ENCODE data around the gene CLCN5. TPM values are rescaled to one million over a fixed set of nuclear protein-coding genes. Genes with fewer than 3 reads are reported as not detected.

The CLCN5 gene
- total RNA-seq, 1 experiment from 2014 or later = 10.7 TPM

DNA sequence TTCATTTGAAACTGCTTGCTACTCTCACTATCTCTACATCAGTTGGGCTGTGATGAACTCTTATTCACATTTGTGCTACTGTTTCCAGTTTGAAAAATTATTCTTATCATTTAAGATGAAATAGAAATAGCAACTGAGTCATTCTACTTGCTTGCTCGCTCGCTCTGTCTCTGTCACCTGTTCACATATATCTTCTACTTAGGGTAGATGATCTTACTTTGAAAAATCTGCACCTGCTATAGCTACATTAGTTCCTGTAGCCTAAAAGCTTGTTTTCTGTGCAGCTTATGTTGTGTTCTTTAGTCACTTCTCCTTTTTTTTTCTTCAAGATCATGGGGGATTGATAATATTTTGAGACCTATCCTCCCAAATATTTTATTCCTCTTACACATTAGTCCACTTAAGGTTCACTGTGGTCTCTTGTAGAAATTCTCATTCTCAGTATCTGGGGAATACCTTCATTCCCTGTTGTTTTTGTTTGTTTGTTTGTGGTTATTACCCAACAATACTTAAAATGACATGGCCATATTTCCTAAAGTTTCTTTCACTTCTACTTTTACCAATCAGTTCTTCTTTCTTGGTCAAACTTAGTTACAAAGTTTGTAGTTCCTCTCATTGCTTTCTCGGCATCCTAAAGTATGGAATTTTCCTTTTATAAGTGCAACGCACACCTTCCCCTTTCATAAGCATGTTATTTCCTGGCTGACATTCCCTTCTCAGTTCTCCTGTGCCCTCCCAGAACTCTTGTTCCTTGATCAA lies 36.5 kb downstream of the CLCN5 start:
- ChIA-PET POLR2A (no interaction called here), CTCF (no interaction called here)
- Mint-ChIP-seq H3K4me3 (no peak overlapping the region), H3K27me3 (ENCODE audit: low read depth) (no peaks in the 10 kb centered on the region), H3K36me3 (no peaks in the 10 kb centered on the region), H3K9me3 (no peaks in the 10 kb centered on the region), H3K4me1 (no peaks in the 10 kb centered on the region), H3K27ac (no peak overlapping the region)
- no peak for TF ChIP-seq ZNF317 (CRISPR knock-in tag; IDR thresholded peaks at IDR 0.05; ENCODE audit: borderline replicate concordance, low read depth)
- no peak for TF ChIP-seq TCF7 (CRISPR knock-in tag; IDR thresholded peaks at IDR 0.05; ENCODE audit: low read depth)
- TF ChIP-seq, protein P1, sequence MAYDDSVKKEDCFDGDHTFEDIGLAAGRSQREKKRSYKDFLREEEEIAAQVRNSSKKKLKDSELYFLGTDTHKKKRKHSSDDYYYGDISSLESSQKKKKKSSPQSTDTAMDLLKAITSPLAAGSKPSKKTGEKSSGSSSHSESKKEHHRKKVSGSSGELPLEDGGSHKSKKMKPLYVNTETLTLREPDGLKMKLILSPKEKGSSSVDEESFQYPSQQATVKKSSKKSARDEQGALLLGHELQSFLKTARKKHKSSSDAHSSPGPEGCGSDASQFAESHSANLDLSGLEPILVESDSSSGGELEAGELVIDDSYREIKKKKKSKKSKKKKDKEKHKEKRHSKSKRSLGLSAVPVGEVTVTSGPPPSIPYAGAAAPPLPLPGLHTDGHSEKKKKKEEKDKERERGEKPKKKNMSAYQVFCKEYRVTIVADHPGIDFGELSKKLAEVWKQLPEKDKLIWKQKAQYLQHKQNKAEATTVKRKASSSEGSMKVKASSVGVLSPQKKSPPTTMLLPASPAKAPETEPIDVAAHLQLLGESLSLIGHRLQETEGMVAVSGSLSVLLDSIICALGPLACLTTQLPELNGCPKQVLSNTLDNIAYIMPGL (CRISPR knock-in tag; IDR thresholded peaks at IDR 0.05) = no peak
- no peak for TF ChIP-seq TEAD1 (CRISPR knock-in tag; IDR thresholded peaks at IDR 0.05)
- no peak for TF ChIP-seq MYBL2 (CRISPR knock-in tag; IDR thresholded peaks at IDR 0.05)
- TF ChIP-seq STAT6 (CRISPR knock-in tag; conservative IDR thresholded peaks at IDR 0.05; ENCODE audit: low read depth) = no peak
- TF ChIP-seq AR (CRISPR knock-in tag; IDR thresholded peaks at IDR 0.05) = no peak
- no peak for TF ChIP-seq ZBTB43 (CRISPR knock-in tag; IDR thresholded peaks at IDR 0.05)
- TF ChIP-seq, protein P2, sequence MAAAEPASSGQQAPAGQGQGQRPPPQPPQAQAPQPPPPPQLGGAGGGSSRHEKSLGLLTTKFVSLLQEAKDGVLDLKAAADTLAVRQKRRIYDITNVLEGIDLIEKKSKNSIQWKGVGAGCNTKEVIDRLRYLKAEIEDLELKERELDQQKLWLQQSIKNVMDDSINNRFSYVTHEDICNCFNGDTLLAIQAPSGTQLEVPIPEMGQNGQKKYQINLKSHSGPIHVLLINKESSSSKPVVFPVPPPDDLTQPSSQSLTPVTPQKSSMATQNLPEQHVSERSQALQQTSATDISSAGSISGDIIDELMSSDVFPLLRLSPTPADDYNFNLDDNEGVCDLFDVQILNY (CRISPR knock-in tag; IDR thresholded peaks at IDR 0.05) = no peak
- no peak for TF ChIP-seq ZNF671 (CRISPR knock-in tag; IDR thresholded peaks at IDR 0.05)
- TF ChIP-seq GABPB1 (CRISPR knock-in tag; IDR thresholded peaks at IDR 0.05) = no peak
- no peak for TF ChIP-seq FOXK1 (CRISPR knock-in tag; IDR thresholded peaks at IDR 0.05)
- no peak for TF ChIP-seq IRF2 (CRISPR knock-in tag; IDR thresholded peaks at IDR 0.05; ENCODE audit: borderline replicate concordance, low read depth)
- no peak for DNase-seq (ENCODE audit: low spot score)
- no peak for ATAC-seq

GRCh38 chrX:49959602-49960001 lies 37.2 kb downstream of the CLCN5 start:
- CTCF ChIA-PET = no interaction called here
- ATAC-seq (no peak), DNase-seq (ENCODE audit: low spot score) (no peak)
- POLR2A ChIA-PET = no interaction called here
- no peaks in the 10 kb centered on the region for H3K27me3 Mint-ChIP-seq (ENCODE audit: low read depth)
- H3K4me1 Mint-ChIP-seq = no peaks in the 10 kb centered on the region
- no peak overlapping the region for H3K4me3 Mint-ChIP-seq
- H3K9me3 Mint-ChIP-seq = no peaks in the 10 kb centered on the region
- no peaks in the 10 kb centered on the region for H3K36me3 Mint-ChIP-seq
- no peak overlapping the region for H3K27ac Mint-ChIP-seq
- TF ChIP-seq ZNF121 (CRISPR knock-in tag; IDR thresholded peaks at IDR 0.05) (no peak), ERG (CRISPR knock-in tag; IDR thresholded peaks at IDR 0.05) (no peak), ZBTB43 (CRISPR knock-in tag; IDR thresholded peaks at IDR 0.05) (no peak), ZNF396 (CRISPR knock-in tag; IDR thresholded peaks at IDR 0.05; ENCODE audit: borderline replicate concordance) (no peak), NFATC4 (CRISPR knock-in tag; IDR thresholded peaks at IDR 0.05) (no peak), GRHL2 (CRISPR knock-in tag; IDR thresholded peaks at IDR 0.05; ENCODE audit: insufficient replicate concordance, severe bottlenecking) (no peak), ZNF512 (CRISPR knock-in tag; IDR thresholded peaks at IDR 0.05; ENCODE audit: borderline replicate concordance) (no peak)
- TF ChIP-seq, protein P2 (CRISPR knock-in tag; IDR thresholded peaks at IDR 0.05) = no peak
